ENCODE measurements around the gene POC1B. TPM values are rescaled to one million over a fixed set of nuclear protein-coding genes. Genes with fewer than 3 reads are reported as not detected.

The POC1B gene
- polyA plus RNA-seq, 1 donor from 2014 or later = 26.1 TPM

DNA sequence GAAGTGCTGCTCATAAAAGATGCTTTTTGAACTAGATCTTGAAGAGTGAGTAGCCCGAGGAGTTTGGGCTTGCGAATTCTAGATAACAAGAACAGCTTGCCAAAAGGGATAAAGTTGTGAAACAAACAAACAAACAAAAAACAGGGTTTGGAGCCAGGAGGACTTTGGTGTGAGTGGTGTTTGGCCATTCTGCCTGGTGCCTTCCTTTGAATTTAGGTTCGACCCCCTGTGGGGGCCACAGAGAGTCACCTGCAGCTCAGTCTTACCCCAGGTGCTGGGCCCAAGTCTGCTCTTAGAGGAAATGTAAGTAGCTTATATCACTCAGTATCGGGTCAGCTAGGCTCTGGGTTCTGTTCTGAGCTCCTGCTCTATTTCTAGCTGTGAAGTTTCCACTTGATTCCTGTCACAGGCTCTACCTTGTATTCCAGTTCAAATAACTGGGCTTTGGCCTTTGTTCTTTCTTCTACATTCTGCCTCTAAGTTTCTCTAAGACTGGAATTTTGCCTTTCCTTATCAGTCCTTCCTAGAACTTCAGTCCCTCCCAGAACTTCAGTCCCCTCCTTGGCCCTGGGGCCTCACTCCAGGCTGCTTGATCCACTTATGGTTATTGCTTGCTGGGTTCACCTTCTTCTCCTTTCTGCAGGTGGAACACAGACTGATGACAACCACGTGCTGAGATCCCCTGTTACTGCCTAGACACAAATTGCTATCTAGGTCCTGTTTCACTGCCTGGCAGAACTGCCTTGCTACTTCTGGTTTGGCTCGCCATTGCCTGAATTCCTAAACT lies 153.1 kb downstream of the POC1B start:
- peaks cover 5% of the 10 kb centered on the region for H3K36me3 Mint-ChIP-seq
- H3K9me3 Mint-ChIP-seq = peaks cover 0 to 2% (median 0%) of the 10 kb centered on the region in 3 donors
- no peak overlapping the region for H3K27ac Mint-ChIP-seq
- H3K27me3 Mint-ChIP-seq = no peaks in the 10 kb centered on the region
- peaks cover 0 to 4% (median 3%) of the 10 kb centered on the region in 3 donors for H3K4me1 Mint-ChIP-seq
- no peak overlapping the region for H3K4me3 Mint-ChIP-seq

DNA sequence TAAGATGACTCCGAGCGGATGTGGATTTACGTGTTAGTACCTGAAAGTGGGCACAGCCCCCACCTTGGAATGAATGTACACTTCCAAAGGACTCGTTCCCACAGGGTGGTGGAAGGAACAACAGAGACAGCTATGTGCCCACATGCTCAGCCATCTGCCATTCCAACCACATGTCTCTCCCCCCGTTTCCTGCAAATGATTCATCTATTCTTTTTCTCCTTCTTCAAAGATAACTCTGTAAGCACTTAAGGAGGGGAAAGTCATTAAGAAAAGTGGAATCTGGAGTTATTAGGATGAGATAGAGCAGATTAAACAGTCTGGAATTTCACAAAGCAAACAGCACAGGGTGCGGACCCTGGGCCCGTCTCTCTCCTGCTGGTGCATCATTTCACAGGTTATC lies 155.0 kb downstream of the POC1B start:
- peaks cover 5% of the 10 kb centered on the region for H3K36me3 Mint-ChIP-seq
- H3K27ac Mint-ChIP-seq = no peak overlapping the region
- H3K4me3 Mint-ChIP-seq = no peak overlapping the region
- H3K27me3 Mint-ChIP-seq = no peaks in the 10 kb centered on the region
- peaks cover 0 to 4% (median 4%) of the 10 kb centered on the region in 3 donors for H3K4me1 Mint-ChIP-seq
- no peaks in the 10 kb centered on the region for H3K9me3 Mint-ChIP-seq

DNA sequence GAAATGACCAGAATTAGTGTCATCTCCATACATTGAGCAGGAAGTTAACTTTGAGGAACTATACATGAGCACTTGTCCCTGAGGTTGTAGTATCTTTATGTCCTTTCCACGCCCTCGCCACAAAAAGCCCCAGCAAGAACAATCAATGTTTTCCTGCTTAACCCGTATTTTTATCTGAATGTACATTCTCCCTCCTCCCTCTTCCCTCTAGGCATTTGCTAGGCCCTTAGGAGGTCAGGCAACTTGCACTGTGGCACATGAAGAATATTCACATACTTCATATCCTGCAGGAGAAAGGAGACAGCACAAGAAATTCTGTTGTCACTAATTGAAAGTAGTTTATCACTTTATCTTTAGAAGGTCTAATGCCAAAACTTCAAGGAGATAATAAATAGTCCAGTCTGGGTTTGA lies 155.4 kb downstream of the POC1B start:
- Mint-ChIP-seq H3K4me3 (no peak overlapping the region), H3K27me3 (no peaks in the 10 kb centered on the region), H3K9me3 (no peaks in the 10 kb centered on the region), H3K4me1 (peaks cover 0 to 4% (median 4%) of the 10 kb centered on the region in 3 donors), H3K36me3 (peaks cover 5% of the 10 kb centered on the region), H3K27ac (no peak overlapping the region)

Other genes starting within 250 kb of the POC1B start
- 7.7 TPM for gene DUSP6, start 173.5 kb downstream of the POC1B start, polyA plus RNA-seq
- gene GALNT4, start 1.3 kb downstream of the POC1B start, polyA plus RNA-seq = 3.1 TPM
- 102 TPM for gene ATP2B1, start 182.8 kb upstream of the POC1B start, polyA plus RNA-seq